Spleen (tissue), 7 donors: ENCODE measurements around the gene ADAMTS14.

ENCODE experiments used
- POLR2A ChIP-seq, 3 donors: fragments of 450-650 bp; IDR thresholded peaks; one replicate each; pipeline ENCODE4 v1.5.1; 2017; ENCODE audit warnings: antibody characterized with exemption in 3 of 3, mild to moderate bottlenecking in 1 of 3
- TF ChIP-seq, protein P1 (sequence below), 11 experiments: fragments of 200-600 bp in 7 of 11; fragments of 450-650 bp in 4 of 11; sonication (generic) in 4 of 11; IDR thresholded peaks in 8 of 11; conservative IDR thresholded peaks in 3 of 11; 1 replicate in 7 of 11; 2 replicates in 4 of 11; pipeline versions ENCODE4 v1.4.0 to v1.8.0; 2016 to 2021; ENCODE audit warnings: antibody characterized with exemption in 11 of 11, inconsistent platforms in 4 of 11, mild to moderate bottlenecking in 1 of 11
- donor health status: DM: no; HTN: no; CAD: no; lungs with moderate emphysema.
- donor health status: DM: no; HTN: no; CAD: no.
- donor health status: DM: no; HTN: no; CAD: no.

DNA sequence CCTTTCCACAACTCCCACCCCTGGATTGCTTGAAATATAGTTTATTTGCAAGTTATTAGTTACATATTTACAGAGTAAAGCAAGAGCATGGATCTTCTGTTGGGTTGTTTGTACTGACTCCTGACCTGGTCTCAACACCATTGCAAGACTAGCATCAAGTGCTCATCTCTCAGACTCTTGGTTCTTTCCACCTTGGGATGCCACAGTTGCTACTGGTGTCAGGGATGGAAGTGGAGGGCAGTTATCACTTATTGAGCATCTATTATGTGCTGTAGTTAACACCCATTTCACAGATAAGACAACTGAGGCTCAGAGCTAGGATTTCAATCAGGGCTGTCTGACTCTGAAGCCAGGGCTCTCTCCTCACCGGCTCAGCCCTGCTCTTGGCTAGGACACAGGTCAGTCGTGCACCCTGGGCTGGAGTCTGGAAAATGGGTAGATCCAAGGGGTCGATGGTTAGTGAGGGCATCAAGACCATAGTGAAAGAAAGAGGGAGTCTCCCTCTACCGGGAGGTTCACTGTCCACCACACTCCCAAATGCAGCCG, 614 bp upstream of the ADAMTS14 start:
- TF ChIP-seq, protein P1, sequence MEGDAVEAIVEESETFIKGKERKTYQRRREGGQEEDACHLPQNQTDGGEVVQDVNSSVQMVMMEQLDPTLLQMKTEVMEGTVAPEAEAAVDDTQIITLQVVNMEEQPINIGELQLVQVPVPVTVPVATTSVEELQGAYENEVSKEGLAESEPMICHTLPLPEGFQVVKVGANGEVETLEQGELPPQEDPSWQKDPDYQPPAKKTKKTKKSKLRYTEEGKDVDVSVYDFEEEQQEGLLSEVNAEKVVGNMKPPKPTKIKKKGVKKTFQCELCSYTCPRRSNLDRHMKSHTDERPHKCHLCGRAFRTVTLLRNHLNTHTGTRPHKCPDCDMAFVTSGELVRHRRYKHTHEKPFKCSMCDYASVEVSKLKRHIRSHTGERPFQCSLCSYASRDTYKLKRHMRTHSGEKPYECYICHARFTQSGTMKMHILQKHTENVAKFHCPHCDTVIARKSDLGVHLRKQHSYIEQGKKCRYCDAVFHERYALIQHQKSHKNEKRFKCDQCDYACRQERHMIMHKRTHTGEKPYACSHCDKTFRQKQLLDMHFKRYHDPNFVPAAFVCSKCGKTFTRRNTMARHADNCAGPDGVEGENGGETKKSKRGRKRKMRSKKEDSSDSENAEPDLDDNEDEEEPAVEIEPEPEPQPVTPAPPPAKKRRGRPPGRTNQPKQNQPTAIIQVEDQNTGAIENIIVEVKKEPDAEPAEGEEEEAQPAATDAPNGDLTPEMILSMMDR (IDR thresholded peaks at IDR 0.05 in 8 of 11, conservative IDR thresholded peaks at IDR 0.05 in 3 of 11), result no peak
- no peak for TF ChIP-seq POLR2A (IDR thresholded peaks at IDR 0.05)
